HG02981 (cell line): ENCODE measurements around the gene DCDC1.

Experiments used
- ATAC-seq: cut with Tn5 transposase; IDR thresholded peaks from one replicate; pipeline ENCODE4 v1.9.1; 2021; ENCODE audit warnings: mild to moderate bottlenecking, moderate library complexity; ENCODE audit not compliant: unreplicated experiment

The DCDC1 gene

GRCh38 chr11:31369348-31370329, at the start of gene DCDC1, which contains the start of gene DNAJC24:
Gene DCDC1, minus strand, starts transcription at chr11:31369739. Its CDS starts 41,459 bp downstream, at chr11:31328280.
Gene DNAJC24, plus strand, starts transcription at chr11:31369860. Its CDS starts 889 bp downstream, at chr11:31370749.
- peak; percentile 98 for ATAC-seq

GRCh38 chr11:31419138-31419537, 49.6 kb upstream of the DCDC1 start:
- no peak for ATAC-seq

GRCh38 chr11:31417816-31418215, 48.3 kb upstream of the DCDC1 start:
- ATAC-seq = no peak

GRCh38 chr11:31417357-31417756, 47.8 kb upstream of the DCDC1 start:
- no peak for ATAC-seq

- ATAC-seq = no peak
These were observed 45.9 kb upstream of the DCDC1 start for GRCh38 chr11:31415435-31415834.

GRCh38 chr11:31414338-31414737, 44.8 kb upstream of the DCDC1 start:
- no peak for ATAC-seq

GRCh38 chr11:31412946-31413345, 43.4 kb upstream of the DCDC1 start:
- ATAC-seq = no peak

GRCh38 chr11:31408201-31408600, 38.7 kb upstream of the DCDC1 start:
- ATAC-seq = no peak

GRCh38 chr11:31404614-31405013, 35.1 kb upstream of the DCDC1 start:
- ATAC-seq = no peak

GRCh38 chr11:31397239-31397834, 27.8 kb upstream of the DCDC1 start:
- ATAC-seq = no peak

- ATAC-seq = no peak
These were observed 17.8 kb upstream of the DCDC1 start for GRCh38 chr11:31387379-31387778.

GRCh38 chr11:31383116-31383515, 13.6 kb upstream of the DCDC1 start:
- ATAC-seq = no peak

GRCh38 chr11:31375879-31376278, 6.3 kb upstream of the DCDC1 start:
- ATAC-seq = no peak

GRCh38 chr11:31366795-31367194, 2.7 kb downstream of the DCDC1 start:
- no peak for ATAC-seq

GRCh38 chr11:31361743-31362142, 7.8 kb downstream of the DCDC1 start:
- no peak for ATAC-seq

GRCh38 chr11:31355817-31356216, 13.7 kb downstream of the DCDC1 start:
- no peak for ATAC-seq

- ATAC-seq = no peak
These were observed 14.4 kb downstream of the DCDC1 start for GRCh38 chr11:31355131-31355530.

- no peak for ATAC-seq
These were observed 18.4 kb downstream of the DCDC1 start for GRCh38 chr11:31351168-31351567.

- peak; percentile 57 for ATAC-seq
These were observed 28.5 kb downstream of the DCDC1 start for GRCh38 chr11:31340903-31341572.

GRCh38 chr11:31337806-31338205, 31.7 kb downstream of the DCDC1 start:
- ATAC-seq = no peak

GRCh38 chr11:31328697-31329096, 40.8 kb downstream of the DCDC1 start:
- no peak for ATAC-seq
